ENCODE measurements around the gene IL17RC.

DNA sequence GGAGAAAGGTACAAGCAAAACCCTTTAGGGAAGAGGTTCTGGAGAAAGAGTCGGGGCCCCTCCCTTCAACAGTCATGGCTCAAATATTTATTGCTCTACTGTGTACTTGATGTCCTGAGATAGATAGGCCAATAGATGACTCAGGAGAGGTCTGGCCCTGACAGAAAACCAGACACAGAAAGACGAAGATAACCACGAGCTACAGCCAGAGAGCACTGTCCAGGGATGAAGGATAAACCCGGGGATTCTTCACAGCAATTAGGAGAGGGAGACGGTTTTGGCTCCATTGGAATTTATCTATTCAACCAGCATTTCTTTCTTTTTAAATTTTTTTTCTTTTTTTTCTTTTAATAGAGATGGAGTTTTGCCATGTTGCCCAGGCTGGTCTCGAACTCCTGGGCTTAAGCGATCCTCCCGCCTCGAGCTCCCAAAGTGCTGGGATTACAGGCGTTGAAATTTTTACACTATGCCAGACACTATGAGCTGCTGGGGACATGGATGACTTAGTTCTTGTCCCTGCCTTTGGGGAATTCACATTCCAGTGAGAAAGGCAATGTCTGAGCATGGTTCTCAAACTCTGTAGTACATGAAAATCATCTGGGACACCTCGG is 32.2 kb upstream of the IL17RC start:
- TF ChIP-seq, protein P1, sequence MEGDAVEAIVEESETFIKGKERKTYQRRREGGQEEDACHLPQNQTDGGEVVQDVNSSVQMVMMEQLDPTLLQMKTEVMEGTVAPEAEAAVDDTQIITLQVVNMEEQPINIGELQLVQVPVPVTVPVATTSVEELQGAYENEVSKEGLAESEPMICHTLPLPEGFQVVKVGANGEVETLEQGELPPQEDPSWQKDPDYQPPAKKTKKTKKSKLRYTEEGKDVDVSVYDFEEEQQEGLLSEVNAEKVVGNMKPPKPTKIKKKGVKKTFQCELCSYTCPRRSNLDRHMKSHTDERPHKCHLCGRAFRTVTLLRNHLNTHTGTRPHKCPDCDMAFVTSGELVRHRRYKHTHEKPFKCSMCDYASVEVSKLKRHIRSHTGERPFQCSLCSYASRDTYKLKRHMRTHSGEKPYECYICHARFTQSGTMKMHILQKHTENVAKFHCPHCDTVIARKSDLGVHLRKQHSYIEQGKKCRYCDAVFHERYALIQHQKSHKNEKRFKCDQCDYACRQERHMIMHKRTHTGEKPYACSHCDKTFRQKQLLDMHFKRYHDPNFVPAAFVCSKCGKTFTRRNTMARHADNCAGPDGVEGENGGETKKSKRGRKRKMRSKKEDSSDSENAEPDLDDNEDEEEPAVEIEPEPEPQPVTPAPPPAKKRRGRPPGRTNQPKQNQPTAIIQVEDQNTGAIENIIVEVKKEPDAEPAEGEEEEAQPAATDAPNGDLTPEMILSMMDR (conservative IDR thresholded peaks at IDR 0.05 in 1 of 2, IDR thresholded peaks at IDR 0.05 in 1 of 2; ENCODE audit: extremely low read depth in 1 of 2, insufficient read depth in 1 of 2, low read depth in 1 of 2, low read length in 2 of 2) = peak in 1 of 2 donors; percentile 2
- TF ChIP-seq EZH2 (IDR thresholded peaks at IDR 0.05; ENCODE audit: borderline replicate concordance, low read length) = no peak
